Neural progenitor cell (in vitro differentiated cells): Measurements from ENCODE around the gene MS4A10.

Experiments
- EZH2phosphoT487 ChIP-seq: fragments of 200-600 bp; sonication (generic); IDR thresholded peaks from 2 replicates; pipeline ENCODE4 v1.6.1; 2017; ENCODE audit warnings: antibody characterized with exemption
- TF ChIP-seq, protein P1 (sequence below): fragments of 200-600 bp; sonication (generic); IDR thresholded peaks from 2 replicates; pipeline ENCODE4 v1.5.1; 2017; ENCODE audit warnings: antibody characterized with exemption, mild to moderate bottlenecking

DNA sequence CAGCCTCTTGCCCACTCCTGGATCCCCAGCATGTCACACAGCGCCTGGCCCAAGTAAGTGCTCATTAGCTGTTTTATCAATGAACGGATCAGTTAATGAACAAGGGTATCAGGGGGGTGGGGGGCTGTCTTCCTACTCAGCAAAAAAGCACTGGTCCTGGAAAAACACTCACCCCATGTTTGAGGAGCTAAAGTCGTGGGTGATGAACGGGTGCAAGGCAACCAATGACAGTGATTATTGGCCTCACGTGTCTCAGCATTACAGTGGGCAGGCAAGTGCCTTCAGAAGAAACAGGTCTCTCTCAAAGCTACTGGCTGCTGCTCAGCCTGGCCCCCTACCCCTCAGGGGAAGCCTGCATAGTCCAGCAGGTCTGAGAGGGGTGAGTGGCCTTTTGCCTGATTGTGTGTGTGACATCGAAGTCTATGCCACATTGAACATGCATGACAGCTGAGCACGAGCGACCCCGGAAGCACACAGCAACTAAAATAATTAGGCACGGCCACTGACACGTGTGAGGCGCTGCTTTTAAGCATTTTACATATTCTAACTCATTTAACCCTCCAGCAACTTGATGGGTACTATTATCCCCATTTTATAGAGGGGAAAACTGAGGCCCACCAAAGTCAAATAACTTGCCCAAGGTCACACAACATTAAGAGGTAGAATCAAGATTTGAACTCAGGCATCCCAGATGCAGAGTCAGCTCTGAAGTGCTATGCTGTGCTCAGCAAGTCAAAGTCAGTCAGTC is 2.6 kb upstream of the MS4A10 start:
- TF ChIP-seq, protein P1, sequence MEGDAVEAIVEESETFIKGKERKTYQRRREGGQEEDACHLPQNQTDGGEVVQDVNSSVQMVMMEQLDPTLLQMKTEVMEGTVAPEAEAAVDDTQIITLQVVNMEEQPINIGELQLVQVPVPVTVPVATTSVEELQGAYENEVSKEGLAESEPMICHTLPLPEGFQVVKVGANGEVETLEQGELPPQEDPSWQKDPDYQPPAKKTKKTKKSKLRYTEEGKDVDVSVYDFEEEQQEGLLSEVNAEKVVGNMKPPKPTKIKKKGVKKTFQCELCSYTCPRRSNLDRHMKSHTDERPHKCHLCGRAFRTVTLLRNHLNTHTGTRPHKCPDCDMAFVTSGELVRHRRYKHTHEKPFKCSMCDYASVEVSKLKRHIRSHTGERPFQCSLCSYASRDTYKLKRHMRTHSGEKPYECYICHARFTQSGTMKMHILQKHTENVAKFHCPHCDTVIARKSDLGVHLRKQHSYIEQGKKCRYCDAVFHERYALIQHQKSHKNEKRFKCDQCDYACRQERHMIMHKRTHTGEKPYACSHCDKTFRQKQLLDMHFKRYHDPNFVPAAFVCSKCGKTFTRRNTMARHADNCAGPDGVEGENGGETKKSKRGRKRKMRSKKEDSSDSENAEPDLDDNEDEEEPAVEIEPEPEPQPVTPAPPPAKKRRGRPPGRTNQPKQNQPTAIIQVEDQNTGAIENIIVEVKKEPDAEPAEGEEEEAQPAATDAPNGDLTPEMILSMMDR: no peak
- TF ChIP-seq EZH2phosphoT487: no peak
